Neural progenitor cell (in vitro differentiated cells): Measurements from ENCODE around the gene CDT1.

Experiments used
- CTCF ChIP-seq: fragments of 200-600 bp; sonication (generic); IDR thresholded peaks from 2 replicates; pipeline ENCODE4 v1.5.1; 2017; ENCODE audit warnings: antibody characterized with exemption, mild to moderate bottlenecking
- EZH2 ChIP-seq: fragments of 200-600 bp; sonication (generic); IDR thresholded peaks from 2 replicates; pipeline ENCODE4 v1.6.1; 2017; ENCODE audit warnings: antibody characterized with exemption, mild to moderate bottlenecking, moderate library complexity
- EZH2phosphoT487 ChIP-seq: fragments of 200-600 bp; sonication (generic); IDR thresholded peaks from 2 replicates; pipeline ENCODE4 v1.6.1; 2017; ENCODE audit warnings: antibody characterized with exemption

GRCh38 chr16:88835818-88836217, 32.2 kb downstream of the CDT1 start:
- TF ChIP-seq CTCF: no peak
- no peak for TF ChIP-seq EZH2
- TF ChIP-seq EZH2phosphoT487: no peak
